Stimulated activated CD4-positive, alpha-beta T cell treated with anti-CD3 and anti-CD28 coated beads, Interleukin-15, amount 100 ng/mL, for 48 hours (primary cell): ENCODE data around the gene ZNF507.
"Not testable (repeated sequence)": the region's sequence is repeated elsewhere in the genome, so short reads cannot be mapped to it uniquely, and the experiment has no call there.

Experiments used
- DNase-seq, 2 donors: peaks; one replicate each; pipeline ENCODE4 v3.0.0-alpha.2; 2020; ENCODE audit warnings: low read depth in 2 of 2

ZNF507 gene

DNA sequence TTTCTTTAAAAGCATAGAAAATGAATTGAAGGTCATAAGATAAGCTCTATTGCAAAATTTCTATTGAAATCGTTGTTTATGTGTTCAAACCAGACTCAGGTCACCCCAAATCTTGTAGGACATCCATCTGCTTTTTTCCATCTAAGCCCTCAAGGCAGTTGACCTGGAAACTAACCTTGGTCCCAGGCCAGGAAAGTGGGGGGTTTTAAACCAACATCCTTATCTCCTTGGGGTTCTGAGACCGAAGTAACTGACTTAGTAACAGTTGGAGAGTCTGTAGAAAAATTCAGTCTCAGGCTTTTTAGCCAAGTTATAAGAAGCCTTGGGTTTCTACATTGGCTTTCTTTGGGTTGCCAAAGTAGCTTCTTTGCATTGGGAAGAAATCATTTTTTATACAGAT, 23.4 kb downstream of the ZNF507 start:
- no peak for DNase-seq

DNA sequence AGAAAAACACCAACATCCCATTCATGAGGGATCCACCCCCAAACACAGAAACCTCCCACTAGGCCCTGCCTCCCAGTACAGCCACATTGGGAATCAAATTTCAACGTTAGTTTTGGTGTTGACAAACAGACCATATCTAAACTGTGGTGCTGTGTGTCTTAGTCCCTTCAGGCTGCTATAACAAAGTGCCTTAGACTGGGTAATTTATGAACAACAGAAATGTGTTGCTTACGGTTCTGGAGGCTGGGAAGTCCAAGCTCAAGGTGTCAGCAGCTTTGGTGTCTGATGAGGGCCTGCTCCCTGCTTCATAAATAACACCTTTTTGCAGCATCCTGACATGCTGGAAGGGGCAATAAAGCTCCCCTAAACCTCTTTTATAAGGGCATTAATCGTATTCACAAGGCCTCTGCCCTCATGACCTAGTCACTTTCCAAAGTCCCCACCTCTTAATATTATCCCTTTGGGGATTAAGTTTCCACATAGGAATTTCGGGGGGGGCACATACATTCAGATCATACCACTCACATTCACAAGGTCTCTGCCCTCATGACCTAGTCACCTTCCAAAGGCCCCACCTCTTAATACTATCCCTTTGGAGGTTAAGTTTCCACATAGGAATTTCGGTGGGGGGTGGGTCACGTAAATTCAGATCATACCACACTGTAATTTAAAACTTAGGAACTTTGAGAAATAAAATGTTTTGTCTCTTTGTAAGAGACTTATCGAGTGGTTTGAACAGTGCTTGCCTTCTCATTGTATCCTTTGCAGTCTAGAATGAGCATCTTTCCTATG, 27.5 kb downstream of the ZNF507 start:
- no peak for DNase-seq

DNA sequence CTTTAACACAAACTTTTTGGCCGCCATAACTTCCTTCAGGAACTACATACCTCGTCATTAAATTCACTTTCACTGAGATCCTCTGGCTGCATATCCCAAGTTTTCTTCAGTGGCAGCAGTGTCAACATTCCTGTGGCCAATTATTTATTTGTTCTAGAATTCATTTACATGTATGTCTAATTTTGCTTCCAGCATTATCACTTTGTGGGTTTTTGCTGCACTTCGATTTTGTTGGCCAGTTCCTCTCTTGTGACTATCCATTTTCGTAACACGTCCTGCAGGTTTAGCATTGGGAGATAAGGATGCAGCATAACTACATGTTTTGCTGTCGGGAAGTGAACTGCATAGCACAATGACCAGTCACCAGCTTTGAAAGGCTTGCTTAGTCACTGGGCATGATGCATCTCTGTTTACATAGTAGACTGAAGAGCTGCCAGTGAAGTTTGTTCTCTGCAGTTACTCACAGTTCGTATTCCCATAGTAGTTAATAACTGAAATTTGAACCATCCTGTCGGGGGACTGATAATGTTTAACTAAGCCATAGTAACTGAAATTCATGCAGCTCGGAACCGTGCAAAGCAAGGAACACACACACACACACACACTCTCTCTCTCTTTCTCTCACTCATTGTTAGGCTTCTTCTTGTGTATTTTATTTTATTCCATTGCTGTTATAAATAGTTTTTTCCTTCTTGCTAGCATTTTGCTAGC, 28.3 kb downstream of the ZNF507 start:
- DNase-seq: no peak

DNA sequence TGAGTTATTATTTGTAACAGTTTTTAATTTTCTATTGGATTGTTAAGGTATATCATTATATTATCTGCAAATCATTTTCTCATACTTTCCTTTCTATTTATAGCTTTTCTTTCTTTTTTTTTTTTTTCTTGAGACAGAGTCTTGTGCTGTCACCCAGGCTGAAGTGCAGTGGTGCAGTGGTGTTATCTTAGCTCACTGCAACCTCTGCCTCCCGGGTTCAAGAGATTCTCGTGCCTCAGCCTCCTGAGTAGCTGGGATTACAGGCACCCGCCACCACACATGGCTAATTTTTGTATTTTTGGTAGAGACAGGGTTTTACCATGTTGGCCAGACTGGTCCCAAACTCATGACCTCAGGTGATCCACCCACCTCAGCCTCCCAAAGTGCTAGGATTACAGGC, 29.0 kb downstream of the ZNF507 start:
- not testable (repeated sequence) for DNase-seq

DNA sequence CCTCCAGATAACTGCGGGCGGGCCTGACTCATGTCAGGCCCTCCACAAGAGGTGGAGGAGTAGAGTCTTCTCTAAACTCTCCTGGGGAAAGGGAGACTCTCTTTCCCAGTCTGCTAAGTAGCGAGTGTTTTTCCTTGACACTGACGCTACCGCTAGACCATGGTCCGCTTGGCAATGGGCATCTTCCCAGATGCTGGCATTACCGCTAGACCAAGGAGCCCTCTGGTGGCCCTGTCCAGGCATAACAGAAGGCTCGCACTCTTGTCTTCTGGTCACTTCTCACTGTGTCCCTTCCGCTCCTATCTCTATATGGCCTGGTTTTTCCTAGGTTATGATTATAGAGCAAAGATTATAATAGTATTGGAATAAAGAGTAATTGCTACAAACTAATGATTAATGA, 31.7 kb downstream of the ZNF507 start:
- DNase-seq: not testable (repeated sequence)

DNA sequence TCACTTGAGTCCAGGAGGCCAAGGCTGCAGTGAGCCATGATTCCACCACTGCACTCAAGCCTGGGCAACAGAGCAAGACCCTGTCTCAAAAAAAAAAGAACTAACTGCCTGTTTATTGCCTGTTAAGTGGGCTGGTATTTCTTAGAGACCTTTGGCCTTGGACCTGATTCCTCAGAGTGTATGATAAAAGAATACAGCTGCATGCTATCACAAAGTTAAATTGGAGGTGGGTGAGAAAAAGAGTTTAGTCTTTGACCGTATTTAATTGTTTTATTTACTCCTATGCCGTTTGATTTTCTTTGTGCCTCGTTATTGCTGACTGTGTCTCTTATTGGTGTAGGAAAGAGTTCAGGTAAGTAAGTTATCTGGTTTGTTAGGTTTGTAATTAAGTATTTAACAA, 34.9 kb downstream of the ZNF507 start:
- DNase-seq: no peak

DNA sequence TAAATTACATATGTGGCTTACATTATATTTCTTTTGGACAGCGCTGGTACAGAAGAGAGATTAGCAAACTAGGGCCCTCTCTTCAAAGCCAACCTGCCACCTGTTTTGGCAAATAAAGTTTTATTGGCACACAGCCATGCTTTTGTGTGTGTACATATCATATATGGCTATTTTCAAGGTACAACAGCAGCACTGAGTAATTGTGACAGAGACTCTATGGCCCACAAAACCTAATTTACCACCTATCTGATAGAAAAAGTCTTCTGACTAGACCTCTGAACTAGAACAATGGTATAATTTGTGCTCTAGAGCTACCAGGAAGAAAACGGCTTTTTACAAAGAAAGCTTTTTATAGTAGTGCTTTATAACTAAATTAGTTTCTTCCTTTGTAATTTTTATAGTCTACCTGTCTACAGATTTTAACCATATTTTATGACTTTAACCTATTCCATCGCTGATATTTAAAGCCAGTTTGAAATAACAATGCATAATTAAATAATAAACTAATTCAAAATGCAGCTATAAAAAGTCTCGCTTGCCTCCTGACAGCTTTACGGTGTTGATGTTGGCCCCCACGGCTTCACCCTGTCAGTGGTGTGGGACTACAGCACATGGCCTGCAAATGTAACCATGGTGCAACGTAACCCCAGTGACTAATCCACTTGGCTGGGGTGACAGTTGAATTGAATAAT, 42.4 kb downstream of the ZNF507 start:
- DNase-seq: no peak

DNA sequence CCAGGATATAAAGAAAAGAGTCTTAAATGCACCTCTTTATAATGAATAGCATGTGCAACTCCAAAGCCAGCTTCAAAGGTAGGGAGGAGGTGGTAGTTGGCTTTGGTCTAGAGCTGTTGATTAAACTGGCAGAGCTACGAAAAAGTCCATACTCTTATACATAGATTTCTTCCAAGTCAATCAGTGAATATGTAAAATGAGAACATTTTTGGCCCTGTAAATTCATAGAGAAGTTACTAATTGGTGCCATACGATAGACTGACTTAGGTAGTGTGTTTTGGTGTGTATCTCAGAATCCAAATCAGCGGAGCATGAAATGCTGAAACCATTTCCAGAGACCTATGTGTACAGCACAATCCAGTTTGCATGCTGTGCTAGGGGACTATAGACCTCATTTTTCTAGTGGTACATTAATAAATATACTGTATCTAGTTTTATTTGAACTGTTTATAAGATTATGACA, 43.0 kb downstream of the ZNF507 start:
- no peak for DNase-seq

DNA sequence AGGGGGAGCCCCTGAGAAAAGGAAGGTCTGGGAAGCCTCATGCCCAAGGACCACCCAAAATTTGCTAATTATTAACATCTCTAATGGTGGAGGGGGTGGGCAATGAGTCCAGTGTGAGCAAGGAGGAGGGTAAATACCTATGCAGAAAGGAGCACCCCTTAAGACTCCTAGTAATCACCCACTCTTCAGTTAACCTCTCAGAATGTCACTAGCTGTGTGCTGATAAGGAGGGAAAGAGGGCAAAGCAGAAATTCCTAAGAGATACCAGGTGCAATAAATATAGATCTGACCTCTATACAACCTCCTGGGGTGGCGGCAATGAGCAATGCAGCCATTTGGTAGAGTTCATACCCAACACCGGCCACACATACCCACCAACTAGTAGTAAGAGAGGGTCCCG, 47.5 kb downstream of the ZNF507 start:
- no peak for DNase-seq

DNA sequence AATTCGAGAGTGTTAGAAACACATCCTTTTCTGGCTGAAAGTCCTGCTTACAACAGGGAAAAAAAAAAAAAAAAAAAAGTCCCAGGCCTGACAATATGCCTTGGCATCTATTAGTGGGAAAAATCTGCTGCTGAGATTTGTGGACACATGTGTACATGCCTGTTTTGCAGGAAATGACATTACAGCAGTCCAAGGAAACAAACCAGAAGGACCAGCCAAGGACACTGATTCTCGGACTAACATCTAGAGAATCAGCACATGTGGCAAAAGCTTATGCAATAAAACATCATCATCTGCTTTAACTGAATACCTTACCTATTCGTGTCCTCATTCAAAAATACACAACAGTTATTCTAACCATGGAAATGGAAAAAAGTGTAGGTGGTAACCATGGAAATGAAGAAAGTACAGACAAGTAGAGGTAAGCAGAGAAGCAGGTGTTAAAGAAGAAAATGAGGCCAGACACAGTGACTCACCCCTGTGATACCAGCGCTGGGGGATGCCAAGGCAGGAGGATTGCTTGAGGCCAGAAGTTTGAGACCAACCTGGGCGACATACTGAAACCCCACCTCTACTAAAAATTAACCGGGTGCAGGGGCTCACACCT, 50.7 kb downstream of the ZNF507 start:
- no peak for DNase-seq

DNA sequence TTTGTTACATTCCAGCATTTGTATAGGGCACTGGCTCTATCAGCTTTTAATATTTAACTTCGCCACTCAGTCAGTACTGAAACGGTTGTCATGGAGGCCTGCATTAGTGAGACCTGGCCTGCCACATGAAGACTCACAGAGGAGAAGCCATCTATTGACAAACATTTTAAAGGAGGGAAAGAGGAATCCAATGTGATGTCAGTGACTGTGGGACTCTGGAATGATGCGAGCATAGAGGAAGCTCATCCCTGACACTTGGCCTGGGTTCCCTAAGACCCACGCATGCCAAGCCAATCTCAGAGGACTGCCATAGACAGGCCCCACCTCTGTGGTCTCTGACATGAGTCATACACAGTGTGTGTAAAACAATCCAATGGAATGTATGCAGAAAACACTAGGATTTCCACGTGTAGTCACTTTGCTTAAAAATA, 52.3 kb downstream of the ZNF507 start:
- DNase-seq: no peak

DNA sequence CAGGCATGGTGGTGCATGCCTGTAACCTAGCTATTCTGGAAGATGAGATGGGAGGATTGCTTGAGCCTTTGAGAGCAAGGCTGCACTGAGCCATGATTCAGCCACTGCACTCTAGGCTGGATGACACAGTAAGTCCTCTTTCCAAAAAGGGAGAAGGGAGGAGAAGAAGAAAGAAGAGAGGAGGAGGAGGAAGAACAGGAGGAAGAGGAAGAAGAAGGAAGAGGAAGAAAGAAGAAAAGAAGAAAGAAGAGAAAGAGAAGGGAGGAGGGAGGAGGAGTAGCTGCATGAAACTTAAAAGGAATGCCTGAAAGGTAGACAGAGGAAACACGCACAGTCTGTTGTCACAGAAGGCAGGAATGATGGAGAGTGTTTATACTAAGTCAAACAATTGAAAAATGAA, 56.6 kb downstream of the ZNF507 start:
- DNase-seq: no peak

DNA sequence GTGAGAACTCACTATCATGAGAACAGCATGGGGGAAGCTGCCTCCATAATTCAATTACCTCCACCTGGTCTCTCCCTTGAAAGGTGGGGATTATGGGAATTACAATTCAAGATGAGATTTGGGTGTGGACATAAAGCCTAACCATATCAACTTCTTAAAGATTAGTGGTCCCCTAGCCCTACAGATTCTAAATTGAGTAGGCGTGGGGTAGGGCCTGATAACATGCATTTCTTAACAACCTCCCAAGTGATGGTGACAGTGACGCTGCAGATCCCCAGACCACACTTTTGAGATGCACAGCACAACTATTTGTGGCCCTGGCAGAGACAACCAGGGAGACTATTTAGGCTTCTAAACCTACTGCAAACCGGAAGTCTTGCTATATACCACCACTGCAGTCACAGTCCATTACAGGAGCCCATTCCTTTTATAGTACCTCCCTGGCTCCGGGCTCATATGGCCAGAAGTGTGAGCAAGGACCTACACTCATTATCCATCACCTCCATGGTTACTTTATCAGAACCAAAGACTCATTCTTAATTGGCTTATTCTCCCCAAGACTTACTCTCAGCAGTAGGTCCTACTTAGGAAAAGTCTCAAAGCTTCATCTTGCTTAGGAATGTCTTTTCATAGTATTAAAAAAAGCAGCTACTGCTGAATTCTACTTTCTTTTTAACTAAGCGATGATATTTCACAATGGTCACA, 58.0 kb downstream of the ZNF507 start:
- no peak for DNase-seq

DNA sequence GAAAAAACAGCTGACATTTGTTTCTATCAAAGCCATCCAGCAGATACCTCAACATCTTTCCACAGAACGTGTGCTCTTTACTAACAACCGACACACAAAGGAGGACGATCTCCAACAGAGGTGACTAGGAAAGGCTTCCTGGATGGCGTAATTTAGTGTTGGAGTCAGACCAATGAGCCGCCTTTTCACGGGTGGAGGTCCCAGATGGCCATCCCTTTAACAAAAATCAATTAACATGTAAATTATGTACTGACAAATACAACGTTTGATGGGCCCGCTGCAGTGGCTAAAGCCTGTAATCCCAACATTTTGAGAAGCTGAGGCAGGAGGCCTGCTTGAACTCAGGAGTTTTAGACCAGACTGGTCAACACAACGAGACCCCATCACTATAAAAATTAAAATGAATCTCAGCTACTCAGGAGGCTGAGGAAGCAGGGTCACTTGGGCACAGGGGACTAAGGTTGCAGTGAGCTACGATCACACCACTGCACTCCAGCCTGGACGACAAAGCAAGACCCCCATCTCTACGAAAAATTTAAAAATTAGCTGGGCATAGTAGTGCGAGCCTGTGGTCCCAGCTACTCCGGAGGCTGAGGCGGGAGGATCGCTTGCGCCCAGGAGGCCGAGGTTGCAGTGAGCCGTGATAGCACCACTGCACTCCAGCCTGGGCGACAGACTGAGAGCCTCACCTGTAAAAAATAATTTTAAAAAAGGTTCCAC, 59.0 kb downstream of the ZNF507 start:
- no peak for DNase-seq

DNA sequence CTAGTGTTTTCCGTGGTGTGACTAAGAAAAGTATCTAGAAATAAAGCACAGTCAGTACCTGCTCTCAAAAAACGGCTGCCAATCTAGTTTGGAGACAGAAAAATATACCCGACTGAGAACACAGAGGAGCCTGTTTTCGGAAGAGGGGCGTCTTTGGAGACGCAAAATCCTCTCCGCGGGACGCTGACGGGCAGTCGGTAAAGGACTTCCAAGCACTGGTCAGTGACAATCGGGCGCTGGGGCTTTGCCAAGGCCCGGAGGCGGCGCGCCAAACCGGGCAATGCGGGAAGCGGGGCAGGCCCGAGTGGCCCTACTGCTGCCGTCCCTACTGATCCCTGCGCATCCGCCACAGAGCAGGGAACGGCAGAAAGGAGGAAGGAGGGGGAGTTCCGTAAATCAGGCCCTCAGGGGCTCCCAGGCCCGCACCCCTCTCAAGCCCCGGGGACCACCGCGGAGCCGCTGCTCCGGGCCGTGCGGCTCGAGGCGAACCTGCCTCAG, 59.6 kb downstream of the ZNF507 start:
- no peak for DNase-seq

DNA sequence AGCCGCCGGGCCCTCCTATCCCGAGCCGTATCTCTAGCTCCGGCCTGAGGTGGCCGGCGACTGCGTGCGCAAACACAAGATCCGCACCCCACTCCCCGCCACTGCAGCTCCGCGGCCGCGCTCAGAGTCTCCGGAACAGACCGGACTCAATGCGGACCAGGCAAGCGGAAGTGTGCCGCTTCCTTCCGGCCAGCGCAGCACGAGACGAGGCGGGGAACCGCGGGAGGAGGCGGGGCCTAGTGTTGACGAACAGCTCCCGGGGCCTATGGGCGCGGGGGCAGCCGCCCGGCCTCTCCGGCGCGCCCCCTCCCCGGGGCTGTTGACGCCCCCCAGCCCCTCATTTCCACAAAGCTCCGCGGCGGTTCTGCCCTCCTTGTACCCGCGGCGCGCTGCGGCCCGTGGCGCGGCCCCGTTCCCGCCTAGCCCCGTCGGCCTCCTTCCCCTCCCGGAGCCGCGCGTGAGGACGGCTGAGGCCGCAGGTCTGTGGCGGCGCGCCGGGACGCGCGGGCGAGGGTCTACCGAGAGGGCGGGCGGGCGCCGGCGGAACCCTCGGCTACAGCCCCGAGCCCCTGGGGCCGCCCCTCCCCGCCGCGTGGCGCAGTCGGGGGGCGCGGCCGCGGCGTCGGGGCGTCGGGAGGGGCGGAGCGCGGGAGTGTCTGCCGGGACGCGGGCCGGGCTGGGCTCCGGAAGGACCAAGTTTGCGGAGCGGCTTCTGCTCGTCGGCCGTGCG, 60.2 kb downstream of the ZNF507 start, which contains the start of gene DPY19L3:
DPY19L3 (plus strand) TSS at position 340 of the 730 bp plus-strand sequence. CDS start 2,484 bp downstream, outside the sequence.
- peak; percentile 87 to 88 for DNase-seq

DNA sequence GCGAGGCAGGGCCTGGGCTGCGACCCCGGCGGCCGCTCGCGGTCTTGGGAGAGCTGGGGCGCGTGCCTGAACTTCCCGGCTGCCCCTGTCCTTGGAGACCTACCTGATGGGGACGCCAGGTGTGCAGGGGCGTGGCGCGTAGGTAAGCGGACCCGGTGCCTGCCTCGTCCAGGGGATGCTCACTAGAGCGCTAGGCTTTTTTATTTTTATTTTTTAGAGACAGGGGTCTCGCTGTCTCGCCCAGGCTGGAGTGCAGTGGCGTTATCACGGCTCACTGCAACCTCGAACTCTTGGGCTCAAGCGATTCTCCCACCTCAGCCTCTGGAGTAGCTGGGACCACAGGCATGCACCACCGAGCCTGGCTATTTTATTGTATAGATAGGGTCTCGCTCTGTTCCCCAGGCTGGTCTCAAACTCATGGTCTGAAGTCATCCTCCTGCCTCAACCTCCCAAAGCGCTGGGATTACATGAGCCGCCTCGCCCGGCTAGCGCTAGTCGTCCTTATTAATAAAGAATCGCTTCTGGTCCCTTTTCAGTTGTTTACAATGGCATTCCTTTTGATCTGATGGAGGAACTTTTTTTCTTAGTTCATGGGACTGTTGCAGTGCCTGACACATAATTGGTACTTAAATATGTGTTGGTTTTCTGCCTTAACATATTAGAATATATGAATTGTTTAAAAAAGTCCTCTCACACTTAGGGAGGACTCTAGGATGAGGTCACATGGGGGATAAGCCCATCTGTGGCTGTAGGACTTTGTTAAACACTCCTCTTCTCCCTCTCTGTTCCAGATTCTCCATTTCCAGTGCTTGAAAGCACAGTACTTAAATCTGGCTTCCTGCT, 61.0 kb downstream of the ZNF507 start:
- no peak for DNase-seq

DNA sequence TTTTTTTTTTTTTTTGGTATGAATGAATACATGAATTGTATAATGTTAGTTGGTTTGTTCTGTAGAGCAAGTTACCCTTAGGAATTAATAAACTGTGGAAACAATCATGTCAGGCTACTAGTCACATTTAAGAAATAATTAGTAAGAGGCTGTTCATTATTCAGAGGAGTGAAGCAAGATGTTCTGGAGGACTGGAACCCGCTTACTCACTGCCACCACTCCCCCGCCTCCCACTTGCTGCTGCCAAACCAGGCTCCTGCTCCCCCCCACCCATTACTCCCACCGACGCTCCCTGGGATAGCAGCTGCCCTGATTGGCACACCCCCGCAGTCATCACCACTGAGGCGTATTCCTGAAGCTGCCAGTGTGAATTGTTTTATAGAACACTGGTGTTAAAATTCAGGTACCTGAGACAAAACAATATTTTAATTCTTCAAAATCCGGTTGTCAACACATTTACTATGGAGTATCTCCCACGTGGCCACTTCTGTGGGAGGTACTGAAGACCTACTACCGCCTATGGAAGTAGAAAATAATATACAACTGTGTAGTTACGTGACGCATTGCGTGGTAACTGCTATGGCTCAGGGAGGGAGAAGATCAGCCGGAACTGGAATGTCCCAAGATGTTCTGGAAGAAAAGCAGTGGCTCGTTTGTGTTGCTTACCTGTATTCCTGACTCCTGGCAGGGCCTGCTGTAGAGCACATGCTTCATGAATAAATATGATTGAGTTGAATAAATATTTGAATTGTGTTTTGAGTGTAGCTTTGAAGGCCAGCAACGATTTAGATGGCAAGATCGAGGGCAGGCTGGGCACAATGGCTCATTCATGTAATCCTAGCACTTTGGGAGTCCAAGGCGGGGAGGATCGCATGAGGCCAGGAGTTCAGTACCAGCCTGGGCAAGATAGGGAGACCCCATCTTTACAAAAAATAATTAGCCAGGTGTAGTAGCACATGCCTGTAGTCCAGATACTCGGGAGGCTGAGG, 61.9 kb downstream of the ZNF507 start:
- no peak for DNase-seq
